Muscle of leg (tissue), 11 donors: ENCODE measurements around the gene FAM227B. TPM values are rescaled to one million over a fixed set of nuclear protein-coding genes. Genes with fewer than 3 reads are reported as not detected.

ENCODE experiments used
- DNase-seq: peaks from one replicate; pipeline ENCODE4 v3.0.0; 2013
- H3K27ac ChIP-seq: one replicate; pipeline ENCODE4 v1.5.1; 2013; ENCODE audit warnings: mild to moderate bottlenecking, low read length, control low read depth
- H3K27me3 ChIP-seq: one replicate; pipeline ENCODE4 v1.6.1; 2013; ENCODE audit warnings: low read length; ENCODE audit not compliant: control insufficient read depth, insufficient read depth
- H3K36me3 ChIP-seq: one replicate; pipeline ENCODE4 v1.6.1; 2013; ENCODE audit warnings: low read length; ENCODE audit not compliant: control insufficient read depth, insufficient read depth
- H3K4me1 ChIP-seq: one replicate; pipeline ENCODE4 v1.6.1; 2013; ENCODE audit warnings: low read length; ENCODE audit not compliant: control insufficient read depth, insufficient read depth
- H3K4me3 ChIP-seq: one replicate; pipeline ENCODE4 v1.5.1; 2013; ENCODE audit warnings: low read length, control low read depth
- H3K9me3 ChIP-seq: replicated peaks from 2 replicates; pipeline ENCODE4 v1.6.1; 2013; ENCODE audit warnings: low read depth, low read length; ENCODE audit not compliant: control insufficient read depth
- WGBS: methylation state at CpG from one replicate; pipeline ENCODE4 v1.1.5; 2013; ENCODE audit warnings: missing lambda C conversion rate; ENCODE audit not compliant: insufficient coverage; 5-methylcytosine and 5-hydroxymethylcytosine counted together
- polyA plus RNA-seq, 8 donors: library from polyadenylated mRNA; unstranded; fragments of 120-200 nt; gene quantifications; one replicate each; pipeline versions ENCODE4 v1.2.1 to v1.2.3, GENCODE V29; 2013; ENCODE audit warnings: inconsistent platforms in 1 of 8, low replicate concordance in 1 of 8; ENCODE audit not compliant: insufficient read length in 8 of 8, insufficient read depth in 1 of 8
- total RNA-seq: library from RNA; stranded (reverse); fragments of 120-200 nt; gene quantifications from one replicate; pipeline ENCODE4 v1.2.4, GENCODE V29; 2013

The FAM227B gene
- total and polyA plus RNA-seq, 9 donors, result 5.9 to 8.4 (median 7.2) TPM

DNA sequence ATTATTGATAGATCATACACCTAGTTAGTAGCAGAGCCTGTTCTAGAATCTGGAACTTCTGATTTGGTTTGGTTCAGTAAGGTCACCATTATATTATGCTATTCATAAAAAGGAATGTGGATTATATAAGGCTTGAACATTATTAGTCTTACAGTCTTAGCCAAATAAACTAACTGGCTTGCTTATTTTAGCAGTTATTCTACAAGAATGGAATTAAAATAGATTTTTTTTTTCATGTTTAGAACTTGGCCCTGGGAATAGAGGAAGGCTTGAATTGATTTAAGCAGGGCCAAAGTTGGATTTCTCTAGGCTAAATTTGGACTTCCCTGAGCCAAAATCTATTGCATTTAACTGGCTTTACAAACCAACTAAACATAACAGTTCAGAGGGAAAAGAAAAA, 24.7 kb upstream of the FAM227B start:
- Histone ChIP-seq H3K9me3 (no peaks in the 10 kb centered on the region), H3K36me3 (peaks cover 7% of the 10 kb centered on the region), H3K4me1 (no peaks in the 10 kb centered on the region), H3K4me3 (no peak overlapping the region), H3K27ac (no peak overlapping the region), H3K27me3 (no peaks in the 10 kb centered on the region)
- DNase-seq, result peak; percentile 74

DNA sequence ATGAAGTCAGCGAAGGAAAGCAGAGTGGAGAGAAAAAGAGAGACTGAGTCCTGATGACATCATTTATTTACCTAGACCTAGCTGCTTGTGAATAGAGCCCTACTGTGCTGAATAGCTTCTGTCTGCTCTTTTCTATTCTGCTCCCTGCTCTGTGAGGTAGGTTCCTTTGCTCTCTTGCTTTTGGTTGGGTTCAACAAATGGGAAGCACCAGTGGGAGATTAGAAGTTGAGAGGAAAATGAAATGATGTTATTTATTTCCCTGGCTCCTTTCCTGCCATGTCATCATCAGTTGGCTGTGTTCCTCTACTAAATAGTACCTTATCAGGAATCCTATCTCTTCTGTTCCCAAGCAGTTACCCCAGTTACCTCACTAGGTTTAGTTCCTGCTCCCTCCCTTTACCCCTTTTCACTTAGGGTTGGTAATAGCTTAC, 23.8 kb upstream of the FAM227B start:
- Histone ChIP-seq H3K4me3 (no peak overlapping the region), H3K9me3 (no peaks in the 10 kb centered on the region), H3K4me1 (no peaks in the 10 kb centered on the region), H3K27me3 (no peaks in the 10 kb centered on the region), H3K36me3 (peaks cover 7% of the 10 kb centered on the region), H3K27ac (no peak overlapping the region)
- peak; percentile 19 for DNase-seq
- 100% methylated on average over 1 of the region's 1 CpG for WGBS

DNA sequence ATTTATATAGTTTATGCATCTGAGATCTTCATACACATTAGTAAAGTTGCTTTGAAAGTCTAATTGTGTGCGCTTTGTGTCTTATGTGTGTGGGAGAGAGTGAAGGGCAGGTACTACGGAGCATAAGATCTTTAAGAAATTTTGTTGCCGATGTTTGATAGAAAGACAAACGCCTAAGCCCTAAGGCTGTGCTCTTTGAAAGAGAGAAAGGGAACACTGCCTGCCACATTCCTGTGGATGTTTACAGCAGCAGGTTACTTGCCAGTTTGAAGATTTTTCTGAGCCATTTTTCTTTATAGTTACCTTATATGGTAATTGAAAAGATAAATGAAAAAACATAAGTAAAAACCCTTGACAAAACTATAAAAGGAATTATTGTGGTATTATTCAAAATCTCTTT, 17.2 kb upstream of the FAM227B start:
- no peak overlapping the region for H3K27ac ChIP-seq
- no peaks in the 10 kb centered on the region for H3K27me3 ChIP-seq
- DNase-seq, result peak; percentile 37
- H3K36me3 ChIP-seq, result peaks cover 4% of the 10 kb centered on the region
- no peaks in the 10 kb centered on the region for H3K4me1 ChIP-seq
- 60% methylated on average over 3 of the region's 4 CpGs for WGBS
- no peaks in the 10 kb centered on the region for H3K9me3 ChIP-seq
- no peak overlapping the region for H3K4me3 ChIP-seq

DNA sequence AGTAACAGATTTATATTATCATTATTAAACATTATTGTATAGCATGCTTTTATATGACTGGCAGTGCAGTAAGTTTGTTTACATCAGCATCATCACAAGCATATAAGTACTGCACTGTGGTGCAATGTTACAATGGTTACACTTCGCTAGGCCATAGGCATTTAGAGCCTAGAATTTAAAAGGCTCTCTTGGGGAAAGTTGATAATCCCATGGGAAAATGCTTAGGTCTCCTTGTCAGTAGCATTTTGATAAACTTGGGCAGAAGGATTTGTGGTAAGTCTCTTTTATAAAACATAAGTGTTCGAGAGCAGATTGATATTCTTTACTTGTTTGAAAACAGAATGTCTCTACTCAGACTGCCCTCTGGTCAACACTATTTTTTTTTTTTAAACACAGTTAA, 7.8 kb upstream of the FAM227B start:
- Histone ChIP-seq H3K27me3 (no peaks in the 10 kb centered on the region), H3K4me3 (no peak overlapping the region), H3K27ac (no peak overlapping the region), H3K4me1 (no peaks in the 10 kb centered on the region), H3K9me3 (peaks cover 4% of the 10 kb centered on the region), H3K36me3 (peaks cover 8% of the 10 kb centered on the region)
- no peak for DNase-seq
- WGBS, result no CpG with 5 or more reads among the region's 2 CpGs

DNA sequence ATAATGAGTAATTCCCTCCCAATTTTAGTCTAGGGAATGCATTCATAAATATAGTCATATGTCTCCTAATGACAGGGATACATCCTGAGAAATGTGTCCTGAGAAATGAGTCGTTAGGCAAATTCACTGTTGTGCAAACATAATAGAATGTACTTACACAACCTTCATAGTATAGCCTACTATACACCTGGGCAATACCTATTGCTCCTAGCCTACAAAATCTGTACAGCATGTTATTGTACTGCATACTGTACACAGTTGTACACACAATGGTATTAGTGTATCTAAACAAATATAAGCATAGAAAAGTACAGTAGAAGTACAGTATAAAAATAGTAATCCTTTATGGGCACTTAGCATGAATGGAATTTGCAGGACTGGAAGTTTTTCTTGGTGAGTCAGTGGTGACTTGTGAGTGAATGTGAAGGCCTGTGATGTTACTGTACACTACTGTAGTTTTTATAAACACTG, 6.8 kb upstream of the FAM227B start:
- no peak overlapping the region for H3K27ac ChIP-seq
- H3K27me3 ChIP-seq, result no peaks in the 10 kb centered on the region
- DNase-seq, result no peak
- peaks cover 4% of the 10 kb centered on the region for H3K9me3 ChIP-seq
- no CpG with 5 or more reads among the region's 1 CpG for WGBS
- H3K36me3 ChIP-seq, result peaks cover 8% of the 10 kb centered on the region
- H3K4me3 ChIP-seq, result no peak overlapping the region
- H3K4me1 ChIP-seq, result no peaks in the 10 kb centered on the region

DNA sequence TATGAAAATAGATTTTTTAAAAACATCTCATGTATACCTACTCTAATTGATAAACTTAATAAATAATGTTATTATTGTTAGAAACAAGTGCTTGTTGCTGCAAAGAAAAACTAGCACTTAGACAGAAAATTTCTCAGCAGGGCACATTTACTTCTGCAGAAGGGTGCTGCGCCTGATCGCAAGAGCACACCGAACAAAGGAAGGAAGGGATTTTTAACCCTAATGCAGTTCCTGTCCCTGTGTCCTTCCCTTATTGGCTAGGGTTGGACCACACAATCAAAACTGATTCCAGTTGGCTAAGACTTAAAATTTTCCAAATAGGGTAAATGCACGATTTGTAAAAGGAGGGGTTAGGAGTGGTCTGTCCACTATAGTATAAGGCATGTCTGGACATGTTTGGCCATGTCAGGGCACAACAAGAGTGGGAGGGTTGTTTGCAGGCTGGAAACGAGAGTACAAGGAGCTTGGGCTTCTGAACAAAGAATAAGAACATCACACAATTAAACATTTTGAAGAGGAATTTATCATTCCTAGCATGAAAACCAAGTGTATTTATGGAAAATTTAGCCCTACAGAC, 4.9 kb upstream of the FAM227B start:
- no peaks in the 10 kb centered on the region for H3K27me3 ChIP-seq
- H3K9me3 ChIP-seq, result peaks cover 4% of the 10 kb centered on the region
- peaks cover 5% of the 10 kb centered on the region for H3K36me3 ChIP-seq
- no peak overlapping the region for H3K4me3 ChIP-seq
- no peaks in the 10 kb centered on the region for H3K4me1 ChIP-seq
- 91% methylated on average over 4 of the region's 5 CpGs for WGBS
- H3K27ac ChIP-seq, result no peak overlapping the region
- DNase-seq, result no peak

DNA sequence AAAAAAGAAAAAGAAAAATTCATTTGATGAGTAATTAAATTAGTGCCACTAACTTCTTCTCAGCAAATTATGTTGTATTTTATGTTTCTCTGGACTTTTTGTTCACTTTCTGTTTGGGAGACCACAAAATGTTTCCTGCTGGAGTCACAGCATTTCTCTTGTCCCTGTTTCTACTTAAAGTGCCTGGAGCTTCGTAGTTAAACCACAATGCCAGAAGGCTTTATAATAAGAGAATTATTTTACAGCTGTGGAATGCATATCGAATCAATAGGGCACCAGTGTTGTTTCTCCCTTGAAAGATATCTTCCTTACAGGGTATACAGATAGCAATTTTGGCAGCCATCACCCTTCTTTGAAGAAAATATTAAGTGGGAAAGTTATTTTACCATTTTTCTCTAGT, 3.4 kb upstream of the FAM227B start:
- H3K27me3 ChIP-seq, result no peaks in the 10 kb centered on the region
- no CpG with 5 or more reads among the region's 2 CpGs for WGBS
- H3K36me3 ChIP-seq, result peaks cover 4% of the 10 kb centered on the region
- no peak overlapping the region for H3K4me3 ChIP-seq
- no peaks in the 10 kb centered on the region for H3K4me1 ChIP-seq
- no peak overlapping the region for H3K27ac ChIP-seq
- DNase-seq, result no peak
- peaks cover 7% of the 10 kb centered on the region for H3K9me3 ChIP-seq

DNA sequence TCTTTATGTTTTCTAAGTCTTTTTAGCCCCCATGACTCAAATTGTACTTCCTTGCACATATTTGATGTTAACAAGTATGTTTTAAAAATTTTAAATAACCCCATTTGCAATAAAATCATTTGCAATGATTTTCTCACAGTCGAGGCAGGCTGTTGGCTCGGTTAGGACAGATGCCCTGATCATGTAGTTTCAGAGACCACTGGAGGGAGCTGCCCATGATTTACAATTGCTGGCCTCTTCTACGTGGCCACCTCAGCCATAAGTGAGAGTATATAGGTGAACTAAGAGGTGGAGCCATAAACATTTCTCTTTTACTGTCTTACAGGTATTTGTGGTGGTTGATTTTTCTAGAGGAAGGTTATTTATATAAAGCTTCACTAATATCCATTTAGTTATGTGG, 1.9 kb upstream of the FAM227B start:
- H3K4me1 ChIP-seq, result no peaks in the 10 kb centered on the region
- no peak for DNase-seq
- H3K4me3 ChIP-seq, result no peak overlapping the region
- H3K9me3 ChIP-seq, result peaks cover 7% of the 10 kb centered on the region
- WGBS, result 72% methylated on average over 2 of the region's 3 CpGs
- no peak overlapping the region for H3K27ac ChIP-seq
- H3K27me3 ChIP-seq, result no peaks in the 10 kb centered on the region
- peaks cover 4% of the 10 kb centered on the region for H3K36me3 ChIP-seq

DNA sequence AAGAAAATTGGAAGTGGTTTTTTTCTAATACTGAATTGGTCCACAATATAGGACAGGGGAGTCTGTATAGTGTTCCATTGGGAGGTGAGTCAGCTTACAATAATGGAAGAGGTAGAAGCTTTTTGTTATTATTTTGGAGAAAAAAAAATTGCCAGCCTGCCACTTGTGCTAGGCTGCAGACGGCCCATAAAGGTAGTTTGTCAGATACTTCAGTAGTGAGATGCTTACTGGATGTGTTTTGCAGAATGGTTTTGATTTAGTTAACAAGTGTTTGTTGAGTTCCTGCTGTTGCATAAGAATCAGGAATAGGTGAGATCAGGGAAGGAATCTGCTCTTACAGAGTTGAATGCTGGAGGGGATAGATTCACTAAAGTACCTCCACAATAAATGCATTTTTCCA, 1.3 kb upstream of the FAM227B start:
- no peaks in the 10 kb centered on the region for H3K27me3 ChIP-seq
- DNase-seq, result no peak
- peaks cover 4% of the 10 kb centered on the region for H3K36me3 ChIP-seq
- H3K27ac ChIP-seq, result no peak overlapping the region
- peaks cover 7% of the 10 kb centered on the region for H3K9me3 ChIP-seq
- no peaks in the 10 kb centered on the region for H3K4me1 ChIP-seq
- 67% methylated on average over 1 of the region's 1 CpG for WGBS
- H3K4me3 ChIP-seq, result peak overlapping the region; percentile 79

DNA sequence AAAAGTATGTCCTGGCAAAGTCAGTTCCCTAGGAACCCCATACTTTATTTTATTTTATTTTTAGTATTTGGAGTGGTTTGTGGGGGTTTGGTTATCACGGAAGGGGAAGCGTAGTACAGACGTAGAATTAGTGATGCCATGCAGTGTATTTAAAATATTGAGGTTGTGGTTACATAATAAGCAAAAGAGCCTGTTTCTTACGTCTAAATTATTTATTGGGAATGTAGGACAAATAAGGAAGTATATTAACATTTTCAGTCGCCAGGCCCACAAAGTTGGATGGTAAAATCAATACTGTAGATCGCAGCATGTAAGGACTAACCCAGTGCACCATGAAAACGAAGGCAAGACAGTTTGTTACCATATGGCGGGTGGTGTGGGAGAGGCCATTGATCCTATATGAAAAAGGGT, 788 bp upstream of the FAM227B start:
- H3K4me3 ChIP-seq, result peak overlapping the region; percentile 79
- peak overlapping the region; percentile 97 for H3K27ac ChIP-seq
- no peaks in the 10 kb centered on the region for H3K4me1 ChIP-seq
- DNase-seq, result no peak
- peaks cover 7% of the 10 kb centered on the region for H3K9me3 ChIP-seq
- no peaks in the 10 kb centered on the region for H3K27me3 ChIP-seq
- WGBS, result 19% methylated on average over 3 of the region's 8 CpGs
- peaks cover 4% of the 10 kb centered on the region for H3K36me3 ChIP-seq

DNA sequence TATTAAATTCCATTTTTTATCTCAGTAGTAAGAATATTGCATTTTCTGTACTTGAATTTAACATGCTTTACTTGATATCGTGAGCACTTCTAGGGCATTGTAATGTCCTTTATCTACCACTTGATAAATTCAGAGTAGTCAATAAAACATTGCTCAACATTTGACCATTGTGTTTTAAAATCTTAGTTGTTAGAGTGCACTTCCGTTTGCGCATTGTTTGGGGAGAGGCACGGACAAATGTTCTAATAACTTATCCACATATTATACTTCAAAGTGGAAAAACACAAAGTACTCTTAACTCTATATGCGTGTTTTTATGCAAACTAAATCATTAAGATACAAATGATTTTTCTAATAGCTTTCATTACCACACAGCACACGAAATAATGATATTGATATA, 419 bp downstream of the FAM227B start:
- Histone ChIP-seq H3K27ac (peak overlapping the region; percentile 97), H3K9me3 (peaks cover 8% of the 10 kb centered on the region), H3K36me3 (no peaks in the 10 kb centered on the region), H3K4me1 (no peaks in the 10 kb centered on the region), H3K27me3 (no peaks in the 10 kb centered on the region), H3K4me3 (peak overlapping the region; percentile 79)
- no CpG with 5 or more reads among the region's 6 CpGs for WGBS
- DNase-seq, result peak; percentile 62
